D721Med (cell line): ENCODE data around the gene NFATC1.

Experiments used
- DNase-seq: peaks from one replicate; pipeline ENCODE4 v3.0.0; 2011; ENCODE audit warnings: low spot score; ENCODE audit not compliant: insufficient read length
- FAIRE-seq: peaks from 2 replicates; lab custom pipeline; 2011; peaks lifted over from hg19 to GRCh38; lab: Jason Lieb, UNC
- TF ChIP-seq, protein P1 (sequence below): IDR thresholded peaks from 2 replicates; pipeline ENCODE4 v1.5.1; 2012; ENCODE audit warnings: mild to moderate bottlenecking, control low read depth; ENCODE audit not compliant: insufficient read depth; ENCODE audit errors: missing control alignments

Gene NFATC1

DNA sequence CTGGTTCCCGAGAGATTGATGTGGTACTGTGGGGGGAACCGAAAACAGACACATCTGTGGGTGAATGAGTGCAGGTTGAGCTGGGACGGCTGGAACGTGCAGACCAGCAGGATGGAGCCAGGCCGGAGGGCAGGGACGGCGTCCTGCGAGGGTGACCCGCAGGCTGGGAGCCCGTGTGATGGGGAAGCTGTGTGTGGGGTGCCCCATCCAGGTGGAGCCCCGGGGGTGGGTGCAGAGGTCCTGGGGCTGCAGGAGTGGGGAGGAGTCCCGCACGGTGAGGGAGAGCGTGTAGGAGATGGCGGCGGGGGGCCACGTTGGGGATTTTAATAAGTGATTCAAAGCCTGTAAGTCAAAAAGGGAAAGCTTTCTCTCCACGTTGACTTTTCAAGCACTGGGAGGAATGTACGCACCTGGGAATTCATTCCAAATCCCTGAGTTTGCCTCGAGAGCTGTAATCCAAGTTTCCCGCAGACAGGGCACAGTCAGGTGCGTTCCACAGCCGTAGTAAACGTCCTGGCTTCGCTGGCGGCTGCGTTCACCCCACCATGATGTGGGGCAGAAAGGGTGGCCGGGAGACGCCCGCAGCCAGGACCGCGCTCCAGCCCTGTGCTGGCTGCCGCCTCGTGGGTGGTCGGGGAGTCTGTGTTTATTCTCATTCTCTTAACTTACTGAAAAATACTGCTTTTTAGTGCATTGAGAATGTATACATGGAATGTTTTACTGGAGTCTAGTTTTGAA, 54.0 kb downstream of the NFATC1 start:
- DNase-seq: no peak
- TF ChIP-seq, protein P1, sequence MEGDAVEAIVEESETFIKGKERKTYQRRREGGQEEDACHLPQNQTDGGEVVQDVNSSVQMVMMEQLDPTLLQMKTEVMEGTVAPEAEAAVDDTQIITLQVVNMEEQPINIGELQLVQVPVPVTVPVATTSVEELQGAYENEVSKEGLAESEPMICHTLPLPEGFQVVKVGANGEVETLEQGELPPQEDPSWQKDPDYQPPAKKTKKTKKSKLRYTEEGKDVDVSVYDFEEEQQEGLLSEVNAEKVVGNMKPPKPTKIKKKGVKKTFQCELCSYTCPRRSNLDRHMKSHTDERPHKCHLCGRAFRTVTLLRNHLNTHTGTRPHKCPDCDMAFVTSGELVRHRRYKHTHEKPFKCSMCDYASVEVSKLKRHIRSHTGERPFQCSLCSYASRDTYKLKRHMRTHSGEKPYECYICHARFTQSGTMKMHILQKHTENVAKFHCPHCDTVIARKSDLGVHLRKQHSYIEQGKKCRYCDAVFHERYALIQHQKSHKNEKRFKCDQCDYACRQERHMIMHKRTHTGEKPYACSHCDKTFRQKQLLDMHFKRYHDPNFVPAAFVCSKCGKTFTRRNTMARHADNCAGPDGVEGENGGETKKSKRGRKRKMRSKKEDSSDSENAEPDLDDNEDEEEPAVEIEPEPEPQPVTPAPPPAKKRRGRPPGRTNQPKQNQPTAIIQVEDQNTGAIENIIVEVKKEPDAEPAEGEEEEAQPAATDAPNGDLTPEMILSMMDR: no peak
- FAIRE-seq: no peak

DNA sequence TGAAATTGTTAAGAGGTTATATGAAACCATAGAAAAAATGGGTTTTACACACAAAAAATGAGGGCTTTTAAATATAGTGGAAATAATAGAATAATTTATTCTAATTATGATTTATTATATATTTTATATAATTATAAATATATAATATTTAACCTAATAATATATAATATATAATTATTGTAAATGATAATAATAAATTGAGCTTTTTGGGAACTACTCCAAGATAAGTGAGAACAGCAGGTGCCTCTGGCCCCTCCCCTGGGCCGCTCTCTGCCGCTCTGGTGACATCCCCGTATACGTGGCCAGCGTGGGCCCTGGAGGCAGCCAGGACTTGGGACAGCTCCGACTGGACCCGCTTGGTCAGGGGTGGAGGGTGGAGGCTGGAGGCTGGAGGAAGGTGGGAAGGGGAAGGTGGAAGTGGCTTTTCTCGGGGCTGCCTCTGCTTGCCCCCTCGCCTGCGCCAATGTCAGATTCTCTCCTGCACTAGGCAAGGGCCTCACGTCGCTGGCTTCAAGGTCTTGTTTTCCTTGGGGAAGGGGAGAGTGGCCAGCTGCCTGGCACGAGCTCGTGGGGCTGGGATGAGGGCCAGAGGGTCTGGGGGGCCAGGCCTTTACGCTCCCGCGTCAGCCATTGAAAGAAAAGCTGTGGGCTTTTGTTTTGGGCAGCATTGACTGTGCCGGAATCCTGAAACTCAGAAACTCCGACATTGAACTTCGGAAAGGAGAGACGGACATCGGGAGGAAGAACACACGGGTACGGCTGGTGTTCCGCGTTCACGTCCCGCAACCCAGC, 54.8 kb downstream of the NFATC1 start:
- FAIRE-seq (no peak), DNase-seq (no peak)
- TF ChIP-seq, protein P1: no peak

DNA sequence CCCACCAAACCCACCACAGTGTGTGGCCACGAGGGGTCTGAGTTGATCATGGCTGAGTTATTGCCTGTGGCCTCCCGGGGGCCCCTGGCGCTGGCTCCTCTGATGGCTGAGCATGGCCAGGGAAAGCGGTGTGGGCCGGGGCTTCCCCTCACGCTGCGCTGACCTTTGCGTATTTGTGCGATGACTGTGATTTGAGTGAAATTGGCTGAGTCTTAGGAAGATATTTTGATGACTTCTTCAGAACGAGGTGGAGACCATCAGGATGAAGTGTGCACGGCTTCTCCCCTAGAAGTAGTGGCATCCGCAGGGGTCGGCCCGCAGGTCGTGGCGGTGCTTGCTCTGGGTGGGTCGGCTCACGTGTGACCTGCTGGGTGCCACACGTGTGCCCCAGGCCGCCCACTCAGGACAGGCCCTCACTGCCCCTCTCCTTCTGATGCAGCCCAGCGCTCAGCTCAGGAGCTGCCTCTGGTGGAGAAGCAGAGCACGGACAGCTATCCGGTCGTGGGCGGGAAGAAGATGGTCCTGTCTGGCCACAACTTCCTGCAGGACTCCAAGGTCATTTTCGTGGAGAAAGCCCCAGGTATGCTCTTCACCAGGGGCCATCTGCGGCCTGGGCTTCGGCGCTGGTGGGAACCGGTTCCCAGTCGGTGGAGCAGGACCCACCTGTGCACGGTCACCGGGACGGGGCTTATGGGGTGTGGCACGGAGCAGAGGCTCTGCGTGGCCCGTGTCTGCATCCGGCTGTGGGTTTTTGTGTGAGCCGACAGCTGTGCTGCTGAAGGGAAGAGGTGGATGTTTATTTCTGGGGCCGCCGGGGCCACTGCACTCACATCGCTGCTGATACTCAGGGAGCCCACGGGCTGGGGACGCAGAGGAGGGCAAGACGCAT, 55.8 kb downstream of the NFATC1 start:
- DNase-seq (no peak), FAIRE-seq (no peak)
- TF ChIP-seq, protein P1: no peak

DNA sequence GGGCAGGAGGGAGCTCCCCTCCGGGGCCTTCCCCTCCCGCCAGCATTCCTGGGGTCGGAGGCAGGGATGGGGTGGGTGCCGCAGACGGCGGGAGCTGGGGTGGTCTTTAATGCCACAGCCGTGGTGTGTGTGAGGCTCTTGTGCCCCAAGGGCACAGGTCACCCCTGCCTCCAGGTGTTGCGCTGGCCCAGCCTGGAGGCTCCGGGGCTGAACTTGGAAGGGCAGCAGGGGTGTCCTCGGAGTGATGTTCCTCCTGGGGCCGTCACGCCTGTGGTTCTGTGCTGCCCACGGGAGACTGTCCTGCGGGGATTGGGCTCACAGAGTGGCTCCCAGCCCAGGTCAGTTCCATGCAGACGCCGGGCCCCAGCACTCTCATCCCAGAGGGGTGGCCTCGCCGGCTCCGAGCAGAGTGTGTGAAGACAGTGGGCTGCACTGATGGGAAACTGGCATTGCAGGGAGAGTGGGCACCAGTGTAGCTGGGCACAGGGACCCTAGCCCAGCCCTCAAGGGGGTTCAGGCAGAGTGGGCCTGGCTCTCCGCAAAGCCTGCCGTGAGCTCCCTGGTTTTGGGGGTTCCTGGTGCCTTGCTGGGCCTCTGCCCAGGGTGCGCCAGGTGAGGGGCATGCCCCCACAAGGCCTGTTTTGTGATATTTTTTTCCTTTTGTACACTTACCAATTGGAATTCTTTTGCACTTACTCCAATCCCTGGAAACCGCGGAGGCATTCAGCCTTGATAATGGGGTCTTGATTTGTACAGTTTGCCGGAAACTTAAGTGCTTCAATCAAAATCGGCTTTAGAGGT, 56.7 kb downstream of the NFATC1 start:
- TF ChIP-seq, protein P1: no peak
- FAIRE-seq (no peak), DNase-seq (no peak)

DNA sequence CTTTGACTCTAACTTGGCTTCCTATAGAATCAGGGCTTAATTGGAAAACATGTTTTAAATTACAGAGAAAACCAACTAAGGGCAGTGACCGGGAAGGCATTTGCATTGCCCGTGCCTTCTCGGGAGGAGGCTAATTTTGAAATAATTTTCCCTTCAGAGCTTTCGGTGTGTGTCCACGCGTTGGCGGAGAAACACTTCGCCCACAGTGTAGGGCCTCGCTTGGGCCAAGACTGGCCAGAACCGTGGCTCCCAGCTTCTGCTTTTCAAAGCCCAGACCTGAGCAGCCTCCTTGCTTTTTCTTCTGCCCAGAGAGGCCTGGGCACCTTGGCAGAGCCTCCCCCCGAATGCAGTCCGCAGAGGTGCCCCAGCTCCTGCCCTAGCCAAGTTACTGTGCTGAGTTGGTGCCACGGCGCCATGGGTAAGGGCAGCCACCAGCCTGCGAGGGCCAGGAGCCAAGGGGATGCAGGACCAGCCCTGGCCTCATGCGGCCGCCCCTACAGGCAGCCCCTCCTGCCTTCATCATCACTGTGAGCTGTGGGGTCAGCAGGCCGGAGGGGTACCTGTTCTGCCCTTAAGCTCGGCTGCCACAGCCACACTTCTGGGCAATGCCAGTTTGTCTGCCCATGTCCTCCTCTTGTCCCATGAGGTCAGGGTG, 57.4 kb downstream of the NFATC1 start:
- FAIRE-seq (no peak), DNase-seq (no peak)
- TF ChIP-seq, protein P1: no peak
